GM19395 (cell line): ENCODE measurements around the gene FOXO4.

ENCODE experiments used
- ATAC-seq: cut with Tn5 transposase; IDR thresholded peaks from one replicate; pipeline ENCODE4 v1.9.1; 2021; ENCODE audit warnings: mild to moderate bottlenecking, moderate library complexity; ENCODE audit not compliant: unreplicated experiment

The FOXO4 gene

DNA sequence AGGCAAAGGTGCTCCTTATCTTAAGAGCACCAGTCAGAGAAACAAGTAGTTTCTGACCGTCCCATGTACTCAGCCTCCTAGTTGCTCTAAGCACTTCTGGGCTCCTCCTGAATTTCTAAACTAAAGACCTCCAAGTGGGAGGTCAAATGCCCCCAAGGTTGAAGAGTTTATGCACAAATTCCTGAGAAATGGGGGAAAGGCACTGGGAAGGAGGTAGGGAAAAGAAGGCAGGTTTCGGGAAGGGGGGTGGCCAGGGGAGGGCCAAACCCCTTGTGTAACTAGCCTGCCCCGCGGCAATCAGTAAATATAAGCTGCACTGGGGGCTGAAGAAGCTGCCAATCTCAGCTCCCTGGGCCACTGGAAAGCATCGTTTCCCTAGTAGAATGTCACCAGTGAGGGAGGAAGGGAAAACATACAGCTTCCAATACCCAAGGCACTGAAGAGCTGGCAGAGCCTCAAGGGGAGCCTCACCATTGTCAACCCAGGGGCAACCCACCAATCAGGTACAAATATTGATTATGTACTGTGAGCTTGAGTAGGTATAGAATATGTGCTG is 3.4 kb downstream of the FOXO4 start:
- ATAC-seq: no peak

DNA sequence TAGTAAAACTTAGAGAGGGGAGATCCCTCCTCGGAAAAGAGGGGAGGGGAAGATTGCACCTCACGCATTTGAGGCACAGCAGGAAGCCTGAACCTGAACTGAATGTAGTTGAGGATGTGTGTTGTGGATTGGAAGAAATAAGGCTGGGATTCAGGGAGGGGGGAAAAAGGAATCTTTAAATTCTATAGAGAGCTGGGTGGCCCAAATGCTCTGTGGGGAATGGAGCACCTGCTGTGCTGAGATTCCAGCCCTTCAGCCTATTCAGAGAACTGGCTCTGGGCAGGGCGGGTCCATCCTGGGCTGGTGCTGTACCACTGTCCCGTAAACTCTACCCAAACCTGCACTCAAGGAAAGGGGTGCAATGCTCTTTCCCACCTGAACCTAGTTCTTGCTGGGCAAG is 4.1 kb downstream of the FOXO4 start:
- ATAC-seq: no peak

DNA sequence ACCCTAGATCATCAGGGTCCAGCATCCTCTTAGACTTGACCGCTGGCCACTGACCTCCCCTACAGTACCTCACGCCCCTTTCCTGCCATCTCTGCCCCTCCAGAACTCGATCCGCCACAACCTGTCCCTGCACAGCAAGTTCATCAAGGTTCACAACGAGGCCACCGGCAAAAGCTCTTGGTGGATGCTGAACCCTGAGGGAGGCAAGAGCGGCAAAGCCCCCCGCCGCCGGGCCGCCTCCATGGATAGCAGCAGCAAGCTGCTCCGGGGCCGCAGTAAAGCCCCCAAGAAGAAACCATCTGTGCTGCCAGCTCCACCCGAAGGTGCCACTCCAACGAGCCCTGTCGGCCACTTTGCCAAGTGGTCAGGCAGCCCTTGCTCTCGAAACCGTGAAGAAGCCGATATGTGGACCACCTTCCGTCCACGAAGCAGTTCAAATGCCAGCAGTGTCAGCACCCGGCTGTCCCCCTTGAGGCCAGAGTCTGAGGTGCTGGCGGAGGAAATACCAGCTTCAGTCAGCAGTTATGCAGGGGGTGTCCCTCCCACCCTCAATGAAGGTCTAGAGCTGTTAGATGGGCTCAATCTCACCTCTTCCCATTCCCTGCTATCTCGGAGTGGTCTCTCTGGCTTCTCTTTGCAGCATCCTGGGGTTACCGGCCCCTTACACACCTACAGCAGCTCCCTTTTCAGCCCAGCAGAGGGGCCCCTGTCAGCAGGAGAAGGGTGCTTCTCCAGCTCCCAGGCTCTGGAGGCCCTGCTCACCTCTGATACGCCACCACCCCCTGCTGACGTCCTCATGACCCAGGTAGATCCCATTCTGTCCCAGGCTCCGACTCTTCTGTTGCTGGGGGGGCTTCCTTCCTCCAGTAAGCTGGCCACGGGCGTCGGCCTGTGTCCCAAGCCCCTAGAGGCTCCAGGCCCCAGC is 5.2 kb downstream of the FOXO4 start:
- ATAC-seq: no peak

DNA sequence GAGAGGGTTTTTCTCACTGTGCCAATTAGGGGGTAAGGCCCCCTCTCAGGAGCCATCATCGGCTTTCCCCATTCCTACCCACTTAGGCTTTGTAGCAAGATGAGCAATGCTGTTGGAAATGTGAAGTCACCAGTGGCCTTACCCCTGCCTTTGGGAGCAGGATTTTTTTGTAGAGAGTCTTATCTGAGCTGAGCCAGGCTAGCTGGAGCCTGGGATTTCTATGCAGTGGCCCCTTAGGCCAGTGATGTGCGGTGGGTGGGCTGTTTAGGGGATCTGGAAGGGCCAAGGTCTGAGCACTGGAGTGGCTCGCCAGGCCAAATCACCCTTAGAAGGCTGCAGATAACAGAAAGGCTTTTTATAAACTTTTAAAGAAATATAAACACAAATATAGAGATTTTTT is 6.6 kb downstream of the FOXO4 start:
- no peak for ATAC-seq

DNA sequence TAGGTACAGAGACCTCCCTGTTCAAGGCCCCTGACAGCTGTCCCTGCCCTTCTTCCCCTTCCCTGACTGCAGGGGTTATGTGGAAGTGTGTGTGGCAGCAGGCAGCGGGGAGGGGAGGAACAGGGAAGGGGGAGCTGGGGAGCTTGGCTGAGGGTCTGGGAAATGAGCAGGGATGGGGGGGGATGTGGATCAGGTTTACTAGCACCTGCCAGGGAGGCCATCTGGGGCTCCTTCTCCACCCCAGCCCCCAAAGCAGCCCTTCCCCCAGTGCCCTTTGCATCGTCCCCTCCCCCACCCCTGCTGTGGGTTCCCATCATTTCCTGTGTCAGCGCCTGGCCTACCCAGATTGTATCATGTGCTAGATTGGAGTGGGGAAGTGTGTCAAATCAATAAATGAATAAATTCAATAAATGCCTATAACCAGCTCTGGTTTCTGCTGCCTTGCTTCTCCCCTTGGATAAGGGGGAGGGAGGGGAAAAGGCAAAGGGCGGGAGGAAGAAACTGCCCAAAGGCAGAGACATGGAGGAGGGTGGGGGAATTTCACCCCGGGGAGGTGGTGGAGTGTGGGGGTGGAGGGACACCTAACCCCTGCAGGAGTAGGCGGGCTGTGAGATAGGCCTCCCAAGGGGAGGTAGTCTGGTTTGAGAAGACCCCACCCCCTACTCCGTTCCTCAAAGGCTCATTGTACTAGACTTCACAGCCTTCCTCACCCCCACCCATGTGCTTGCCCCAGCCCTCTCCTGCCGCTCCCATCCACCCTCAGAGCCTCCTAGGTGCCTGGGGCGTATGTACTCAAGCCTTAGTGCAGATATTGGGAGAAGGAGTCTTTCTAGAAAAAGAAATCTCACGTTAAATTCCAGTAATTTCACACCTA is 7.7 kb downstream of the FOXO4 start:
- peak; percentile 53 for ATAC-seq

DNA sequence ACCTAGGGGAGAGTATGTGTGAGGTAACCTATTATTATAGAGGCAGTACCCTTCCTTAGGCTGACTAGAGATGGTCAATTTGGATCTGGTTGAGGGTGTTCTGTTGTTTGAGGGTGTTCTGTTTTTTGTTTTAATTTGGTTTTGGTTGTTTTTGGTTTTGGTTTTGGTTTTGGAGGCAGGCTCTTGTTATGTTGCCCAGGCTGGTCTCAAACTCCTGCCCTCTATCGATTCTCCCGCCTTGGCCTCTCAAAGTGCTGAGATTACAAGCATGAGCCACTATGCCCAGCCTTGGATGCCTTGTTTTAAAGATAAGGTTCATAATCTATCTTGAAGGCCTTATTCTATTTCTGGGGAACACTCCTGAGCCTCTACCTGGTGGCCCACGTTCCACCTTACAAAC is 10.0 kb downstream of the FOXO4 start:
- no peak for ATAC-seq

DNA sequence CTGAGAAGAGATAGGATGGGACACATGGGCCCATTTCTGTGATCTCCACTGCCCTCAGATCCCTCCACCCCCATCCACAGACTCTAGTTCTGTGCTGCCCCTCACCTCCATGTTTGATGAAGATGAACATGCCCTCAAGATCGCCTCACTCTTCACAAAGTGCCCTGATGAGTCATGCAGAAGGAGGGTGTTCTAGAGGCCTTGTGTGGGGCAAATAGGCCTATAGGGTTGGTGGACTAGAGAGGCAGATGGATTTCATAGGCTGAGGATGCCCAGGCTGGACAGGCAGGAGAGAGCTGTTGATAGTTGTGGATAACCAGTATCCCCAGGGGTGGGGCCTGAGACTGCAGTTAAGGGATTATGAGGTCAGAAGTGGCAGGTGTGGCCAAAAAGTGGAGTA is 10.8 kb downstream of the FOXO4 start, which contains the start of gene CXorf65:
Gene CXorf65, minus strand, starts transcription at position 314 of the 400 bp plus-strand sequence. Its CDS starts 184 bp downstream, at position 130.
- no peak for ATAC-seq

DNA sequence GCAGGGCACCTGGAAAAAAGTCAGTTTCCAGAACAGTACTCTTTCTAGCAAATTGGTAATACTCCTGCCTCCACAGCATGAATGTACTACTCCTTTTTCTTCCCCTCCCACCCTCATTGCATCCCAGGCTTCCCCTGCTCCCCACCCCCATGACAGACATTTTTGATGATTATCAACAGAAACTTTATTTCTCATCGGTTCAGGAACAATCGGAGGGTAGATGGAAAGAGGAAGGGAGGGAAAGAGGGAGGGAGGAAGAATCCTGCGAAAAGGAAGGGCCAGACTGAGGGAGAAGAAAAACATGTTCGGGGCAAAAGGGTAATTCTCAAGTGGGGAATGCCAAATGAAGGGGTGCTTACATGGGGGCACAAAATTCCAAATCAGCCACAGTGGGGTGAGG is 11.6 kb downstream of the FOXO4 start:
- ATAC-seq: no peak

DNA sequence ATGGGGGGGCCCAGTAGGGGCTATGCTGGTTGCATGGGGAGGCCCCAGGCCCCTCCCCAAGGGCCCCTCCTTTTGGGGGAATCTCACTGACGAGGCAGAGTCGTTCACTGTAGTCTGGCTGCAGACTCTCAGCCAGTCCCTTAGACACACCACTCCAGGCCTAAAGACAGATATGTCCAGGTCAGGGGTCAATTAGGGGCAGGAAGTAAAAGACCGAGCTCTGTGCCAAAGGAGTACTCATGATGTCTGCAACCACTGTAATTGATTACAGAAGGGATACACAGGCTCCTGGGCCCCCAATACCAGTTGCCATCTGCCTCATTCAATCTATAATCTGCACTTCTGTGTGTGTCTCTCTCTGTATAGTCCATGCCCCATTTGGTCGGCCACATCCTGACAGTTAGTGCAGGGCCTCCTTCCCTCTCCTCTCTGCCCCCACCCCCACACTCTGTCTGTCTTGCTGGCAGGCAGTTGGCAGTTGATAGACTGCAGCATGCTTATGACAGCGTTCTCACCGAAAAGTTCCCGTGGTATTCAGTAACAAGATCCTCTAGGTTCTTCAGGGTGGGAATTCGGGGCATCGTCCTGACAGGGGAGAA is 12.2 kb downstream of the FOXO4 start:
- no peak for ATAC-seq

DNA sequence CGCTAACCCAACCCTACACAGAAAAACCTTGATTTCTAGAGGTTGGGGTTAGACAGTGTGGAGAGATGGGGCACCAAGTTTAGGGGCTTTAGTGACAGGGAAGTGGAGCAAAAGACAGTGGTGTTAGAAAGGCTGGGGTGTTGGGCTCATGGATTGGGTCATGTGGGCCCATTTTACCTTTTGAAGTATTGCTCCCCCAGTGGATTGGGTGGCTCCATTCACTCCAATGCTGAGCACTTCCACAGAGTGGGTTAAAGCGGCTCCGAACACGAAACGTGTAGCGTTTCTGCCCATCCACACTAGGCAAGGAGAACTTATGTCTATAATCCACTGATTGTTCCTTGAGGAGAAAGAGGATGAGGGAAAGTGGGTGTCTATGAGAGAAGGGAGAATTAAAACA is 13.4 kb downstream of the FOXO4 start:
- ATAC-seq: no peak

DNA sequence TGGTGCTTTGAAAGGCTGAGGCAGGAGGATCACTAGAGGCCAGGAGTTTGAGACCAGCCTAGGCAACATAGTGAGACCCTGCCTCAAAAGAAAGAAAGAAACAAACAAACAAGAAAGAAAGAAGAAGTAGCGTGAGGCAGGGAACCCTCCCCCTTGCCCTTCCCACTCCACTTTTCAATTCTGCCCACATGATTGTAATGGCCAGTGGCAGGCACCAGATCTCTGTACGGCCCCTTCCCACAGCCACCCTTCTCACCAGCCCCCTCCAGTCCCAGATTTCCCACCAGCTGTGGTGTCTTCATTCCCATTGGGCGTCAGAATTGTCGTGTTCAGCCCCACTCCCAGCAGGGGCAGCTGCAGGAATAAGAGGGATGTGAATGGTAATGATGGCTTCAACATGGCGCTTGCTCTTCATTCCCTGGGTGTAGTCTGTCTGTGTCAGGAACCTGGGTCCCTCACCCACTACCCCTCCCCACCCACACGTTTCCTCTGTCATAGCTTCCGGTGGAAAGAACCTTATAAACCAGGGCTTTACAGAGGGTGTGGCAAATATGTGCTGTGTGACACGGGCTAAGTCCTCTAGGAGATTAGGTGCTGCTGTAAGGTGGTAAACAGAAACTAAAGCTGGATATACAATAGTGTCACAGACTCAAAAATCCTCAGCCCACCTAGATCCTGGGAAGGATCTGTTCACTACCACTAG is 15.6 kb downstream of the FOXO4 start, which contains the start of gene IL2RG:
Gene IL2RG, minus strand, starts transcription at position 437 of the 703 bp plus-strand sequence. Its CDS starts 38 bp downstream, at position 399.
- peak; percentile 92 for ATAC-seq

DNA sequence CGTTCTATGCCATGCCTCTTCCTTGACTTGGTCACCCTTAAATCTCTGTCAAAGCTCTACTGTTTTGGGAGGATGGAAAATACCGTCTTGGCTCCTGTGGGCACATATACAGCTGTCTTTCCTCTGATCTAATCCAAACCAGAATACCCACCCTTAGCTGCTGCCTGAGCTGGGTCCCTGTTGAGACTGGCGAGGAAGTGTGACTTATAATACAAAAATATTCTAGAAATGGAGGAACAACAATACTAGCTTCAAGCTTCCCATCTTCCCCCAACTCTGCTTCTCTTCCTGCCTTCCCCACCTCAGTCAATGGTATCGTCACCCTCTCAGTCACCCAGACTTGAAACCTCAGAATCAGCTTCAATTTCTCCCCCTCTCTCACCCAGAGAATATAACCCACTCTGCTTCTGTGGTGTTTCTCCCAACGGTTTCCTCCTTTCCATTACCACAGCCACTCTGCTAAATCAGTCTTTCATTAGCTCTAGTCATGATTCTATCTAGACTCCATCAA is 16.3 kb downstream of the FOXO4 start:
- peak; percentile 18 for ATAC-seq

DNA sequence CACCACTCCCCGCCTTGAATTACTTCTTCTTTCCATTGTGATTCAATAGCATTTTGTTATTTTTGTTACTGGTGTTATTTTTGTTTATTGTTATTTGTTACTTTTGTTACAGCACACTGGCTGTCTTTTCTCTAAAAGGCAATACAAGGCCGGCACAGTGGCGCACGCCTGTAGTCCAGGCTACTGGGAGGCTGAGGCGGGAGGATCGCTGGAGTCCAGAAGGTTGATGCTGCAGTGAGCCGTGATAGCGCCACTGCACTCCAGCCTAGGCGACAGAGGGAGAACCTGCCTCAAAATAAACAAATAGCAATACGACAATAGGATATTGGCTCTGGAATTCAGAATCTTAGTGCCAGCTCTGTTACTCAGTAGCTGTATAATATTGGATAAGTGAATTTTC is 21.7 kb downstream of the FOXO4 start:
- ATAC-seq: no peak

DNA sequence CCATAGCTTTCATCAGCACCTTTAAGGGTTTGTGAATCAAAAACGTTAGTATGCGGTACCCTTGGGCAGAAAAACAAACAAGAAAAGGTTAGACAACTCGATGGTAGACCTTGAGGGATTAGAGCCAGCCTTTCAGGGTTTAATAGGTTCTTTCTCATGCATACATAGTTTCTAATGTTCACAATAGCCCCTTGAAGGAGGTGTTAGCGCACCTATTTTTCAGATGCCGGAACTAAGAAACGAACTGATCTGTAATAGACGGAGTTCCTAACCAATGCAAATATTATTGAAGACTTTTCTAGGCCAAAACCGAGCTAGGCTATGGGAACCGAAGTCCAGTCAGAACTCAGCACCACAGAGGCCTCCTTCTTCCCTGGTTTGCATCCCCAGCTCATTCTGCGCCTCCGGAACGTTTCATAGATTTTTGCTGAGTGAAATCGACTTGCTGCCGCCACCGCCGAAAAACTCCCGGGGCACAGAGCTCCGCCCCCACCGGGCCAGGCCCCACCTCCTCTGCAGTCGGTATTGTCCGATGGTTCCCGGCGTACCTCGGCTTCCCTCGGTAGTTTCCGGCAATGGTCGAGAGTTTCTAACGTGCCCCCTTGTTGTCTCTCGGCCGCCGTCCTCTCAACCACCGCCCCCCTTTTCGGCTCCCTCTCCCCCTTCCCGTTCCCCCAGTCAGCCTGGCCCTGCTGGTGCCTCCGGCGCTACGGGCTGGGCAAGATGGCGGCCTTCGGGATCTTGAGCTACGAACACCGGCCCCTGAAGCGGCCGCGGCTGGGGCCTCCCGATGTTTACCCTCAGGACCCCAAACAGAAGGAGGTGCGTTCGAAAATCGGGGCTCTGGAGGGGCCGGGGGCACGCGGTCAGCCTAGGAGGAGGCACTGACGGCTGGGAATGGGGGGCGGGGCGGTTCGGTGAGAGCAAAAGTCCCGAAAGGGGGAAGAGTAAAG is 22.7 kb downstream of the FOXO4 start, which contains the start of gene MED12:
Gene MED12, plus strand, starts transcription at position 565 of the 953 bp plus-strand sequence. Its CDS starts 159 bp downstream, at position 724.
- peak; percentile 94 for ATAC-seq

DNA sequence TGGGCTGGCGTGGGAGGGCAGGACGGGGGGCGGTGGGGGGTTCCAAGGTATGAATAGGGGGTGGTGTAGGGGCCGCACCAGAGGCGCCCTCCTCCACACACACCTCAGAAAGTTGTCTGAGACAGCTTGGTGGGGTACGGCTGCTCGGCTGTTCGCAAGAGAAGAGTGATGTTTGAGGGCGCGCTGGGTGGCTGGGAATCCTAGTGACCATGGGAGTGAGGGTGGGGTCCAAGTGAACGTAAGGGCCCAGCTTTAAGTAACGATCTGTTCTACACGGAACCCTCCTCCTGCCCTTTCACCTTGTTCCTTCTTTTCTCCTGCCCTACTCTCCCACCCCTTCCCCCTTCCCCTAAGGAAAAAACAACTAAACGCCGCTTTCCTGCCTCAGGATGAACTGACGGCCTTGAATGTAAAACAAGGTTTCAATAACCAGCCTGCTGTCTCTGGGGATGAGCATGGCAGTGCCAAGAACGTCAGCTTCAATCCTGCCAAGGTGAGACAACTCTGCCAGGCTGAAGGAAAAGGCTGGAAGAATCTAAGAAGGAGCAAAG is 23.4 kb downstream of the FOXO4 start:
- ATAC-seq: no peak

DNA sequence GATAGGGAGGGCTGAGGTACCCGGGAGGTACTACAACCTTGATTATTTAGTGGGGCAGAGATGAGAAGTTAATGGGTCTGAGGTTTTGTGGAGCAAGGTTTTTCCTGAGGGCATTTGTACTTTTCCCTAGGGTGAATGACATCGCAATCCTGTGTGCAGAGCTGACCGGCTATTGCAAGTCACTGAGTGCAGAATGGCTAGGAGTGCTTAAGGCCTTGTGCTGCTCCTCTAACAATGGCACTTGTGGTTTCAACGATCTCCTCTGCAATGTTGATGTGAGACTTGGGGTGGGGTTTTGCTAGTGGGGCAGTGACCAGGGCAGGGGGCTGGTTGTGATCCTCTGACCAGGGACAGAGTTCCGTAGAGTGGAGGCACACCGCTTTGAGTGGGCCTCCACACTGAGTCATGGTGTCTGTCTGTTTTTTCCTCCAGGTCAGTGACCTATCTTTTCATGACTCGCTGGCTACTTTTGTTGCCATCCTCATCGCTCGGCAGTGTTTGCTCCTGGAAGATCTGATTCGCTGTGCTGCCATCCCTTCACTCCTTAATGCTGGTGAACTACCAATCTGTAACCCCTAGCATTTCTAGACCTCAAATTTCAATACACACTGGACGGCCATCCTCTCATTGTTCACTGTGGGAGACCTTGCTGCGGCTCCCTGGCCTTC is 32.6 kb downstream of the FOXO4 start:
- no peak for ATAC-seq

DNA sequence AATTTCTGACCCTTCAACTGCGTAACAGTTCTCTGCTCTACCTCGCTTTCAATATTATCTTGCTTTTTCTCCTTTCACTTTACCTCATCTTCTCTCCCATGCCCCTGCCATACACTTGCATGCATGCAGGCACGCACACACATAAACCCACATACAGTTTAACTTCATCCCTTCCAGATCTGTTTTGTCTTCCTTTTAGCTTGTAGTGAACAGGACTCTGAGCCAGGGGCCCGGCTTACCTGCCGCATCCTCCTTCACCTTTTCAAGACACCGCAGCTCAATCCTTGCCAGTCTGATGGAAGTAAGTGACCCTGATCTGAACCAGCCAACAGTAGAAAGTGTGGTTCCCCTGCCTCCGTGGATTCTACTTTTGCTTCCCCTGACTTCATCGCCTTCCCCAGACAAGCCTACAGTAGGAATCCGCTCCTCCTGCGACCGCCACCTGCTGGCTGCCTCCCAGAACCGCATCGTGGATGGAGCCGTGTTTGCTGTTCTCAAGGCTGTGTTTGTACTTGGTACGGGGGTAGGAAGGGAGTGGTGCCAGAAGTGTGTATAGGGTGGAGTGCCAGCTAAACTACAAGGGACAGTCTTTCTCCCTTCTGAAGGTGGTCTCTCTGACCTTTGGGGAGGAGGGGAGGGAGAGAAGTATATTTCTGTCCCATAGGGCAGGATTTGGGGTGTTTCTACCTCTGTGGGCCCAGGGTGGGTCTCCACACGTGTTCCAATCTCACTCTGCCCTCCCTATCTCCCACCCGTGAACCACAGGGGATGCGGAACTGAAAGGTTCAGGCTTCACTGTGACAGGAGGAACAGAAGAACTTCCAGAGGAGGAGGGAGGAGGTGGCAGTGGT is 33.5 kb downstream of the FOXO4 start:
- ATAC-seq: peak; percentile 89
